GM11168 (cell line): ENCODE results near the gene HS6ST3.
"Not testable (repeated sequence)": the region's sequence is repeated elsewhere in the genome, so short reads cannot be mapped to it uniquely, and the experiment has no call there.

Experiments used
- in situ Hi-C: fragments of 300-500 bp; cut with MboI; formaldehyde crosslinking; loops from one replicate; pipeline ENCODE4 v1.12.0; 2022; ENCODE audit warnings: low sequenced_read_pairs; ENCODE audit not compliant: unreplicated experiment

Gene HS6ST3

GRCh38 chr13:96768524-96768923 lies 678.6 kb downstream of the HS6ST3 start:
- in situ Hi-C loops, result no loop called here

DNA sequence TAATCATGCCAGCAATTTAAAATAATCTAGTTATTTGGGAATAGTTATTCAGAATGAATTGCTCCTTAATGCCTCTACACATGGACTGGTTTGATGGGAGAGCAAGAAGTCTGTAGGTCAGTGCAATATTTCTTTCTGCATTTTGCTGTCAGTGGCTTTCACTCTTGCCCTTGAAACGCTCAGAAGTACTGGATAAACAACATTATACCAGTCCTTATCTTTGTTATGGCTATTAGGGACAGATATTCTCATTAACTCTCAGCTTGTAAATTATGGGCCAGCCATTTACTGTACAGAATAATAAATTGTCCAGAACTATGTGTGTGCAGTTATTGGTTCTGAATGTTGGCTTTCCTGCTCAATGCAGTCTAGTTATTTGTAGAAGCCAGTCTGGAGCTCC lies 680.0 kb downstream of the HS6ST3 start:
- in situ Hi-C loops, result no loop called here

DNA sequence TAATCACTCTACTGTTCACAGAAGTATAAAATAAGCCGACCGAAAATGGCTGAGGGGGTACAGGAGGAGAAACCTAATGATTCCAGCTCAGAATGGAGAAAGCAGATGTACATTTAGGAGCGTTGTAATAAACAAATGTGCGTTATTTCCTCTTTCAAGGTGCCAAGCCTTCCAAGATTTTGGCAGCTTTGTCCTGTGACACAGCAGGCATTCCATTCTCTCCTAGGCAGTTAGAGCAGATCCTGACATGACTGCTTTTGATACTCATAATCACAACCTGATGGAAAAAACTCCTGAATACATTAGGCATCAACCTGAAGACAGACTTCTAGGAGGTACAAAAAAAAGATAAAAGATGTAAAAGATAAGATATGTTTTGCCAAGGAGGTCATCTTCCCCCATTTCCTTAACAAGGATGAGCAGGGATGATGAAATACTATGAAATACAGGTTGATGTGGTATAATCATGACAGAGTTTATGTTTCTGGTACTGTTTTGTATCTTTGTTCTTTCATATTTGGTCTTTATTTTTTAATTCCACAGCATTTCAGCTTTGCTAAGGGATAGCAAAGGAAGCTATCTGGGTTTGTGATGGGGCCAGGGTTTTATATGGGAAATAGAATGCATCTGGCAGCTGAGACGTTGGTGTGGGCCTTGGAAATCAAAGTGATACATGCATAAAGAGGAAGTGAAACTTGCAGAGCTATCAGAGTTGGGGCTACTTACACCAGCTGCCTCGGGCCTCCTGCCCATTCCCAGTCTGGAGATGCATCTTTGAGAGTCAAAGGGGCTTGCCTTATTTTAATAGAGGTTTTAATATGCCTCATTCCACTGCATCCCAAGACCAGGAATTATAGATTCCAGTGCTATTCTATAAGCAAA lies 681.8 kb downstream of the HS6ST3 start:
- in situ Hi-C loops, result no loop called here

DNA sequence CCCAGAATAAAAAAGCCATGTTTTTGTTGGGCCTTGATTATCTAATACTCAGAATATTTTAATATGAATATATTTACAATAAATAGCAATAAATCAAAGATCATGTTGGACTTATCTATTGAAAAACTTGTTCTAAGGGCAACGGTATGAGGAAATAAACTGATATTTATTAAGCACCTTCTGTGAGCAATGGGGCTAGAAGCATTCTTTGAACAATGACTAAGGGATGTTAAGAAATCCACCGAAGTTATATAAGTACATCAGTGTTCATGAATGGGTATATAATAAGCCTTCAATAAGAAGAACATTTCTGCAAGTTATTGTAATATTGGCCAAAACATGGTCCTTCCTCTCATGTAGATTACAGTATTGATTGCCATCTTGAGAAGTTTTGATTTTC lies 682.5 kb downstream of the HS6ST3 start:
- in situ Hi-C loops, result no loop called here

GRCh38 chr13:96778302-96778701 lies 688.4 kb downstream of the HS6ST3 start:
- in situ Hi-C loops, result not testable (repeated sequence)

DNA sequence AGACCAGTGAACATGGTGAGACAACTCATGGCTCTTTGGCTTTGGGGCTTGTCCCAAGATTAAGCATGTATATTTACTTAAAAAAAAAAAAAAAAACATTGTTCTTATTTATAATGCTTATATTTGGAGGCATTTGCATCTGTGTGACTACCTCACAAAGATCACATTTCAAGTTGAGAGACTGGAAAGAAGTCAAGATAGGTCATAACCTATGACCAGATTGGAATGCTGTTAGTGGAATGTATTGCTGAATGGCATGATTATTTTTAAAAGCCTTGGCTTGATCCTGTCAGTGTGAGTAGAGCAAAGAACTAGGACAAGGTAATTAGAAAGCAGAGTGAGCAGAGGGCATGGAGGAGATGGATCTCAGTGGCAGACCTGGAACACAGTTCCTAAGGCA lies 689.8 kb downstream of the HS6ST3 start:
- in situ Hi-C loops, result no loop called here

DNA sequence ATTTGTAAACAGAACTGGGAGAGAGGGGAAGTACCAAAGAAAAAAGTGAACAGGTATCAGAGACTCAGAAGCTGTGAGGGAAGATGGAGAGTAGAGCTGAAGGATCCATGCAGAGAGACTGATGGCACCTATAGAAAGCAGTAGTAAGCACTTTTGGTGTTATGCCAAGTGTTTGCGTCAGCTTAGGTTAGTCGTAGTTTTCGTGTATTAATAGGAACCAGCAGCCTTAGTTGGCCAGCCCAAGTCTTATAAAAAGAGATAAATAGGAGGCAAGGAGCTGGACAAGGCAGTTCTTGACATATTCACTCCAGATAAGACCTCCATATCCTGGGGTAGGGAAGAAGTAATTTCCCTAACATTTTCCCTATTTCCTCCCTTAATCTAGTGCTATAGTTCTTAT lies 690.2 kb downstream of the HS6ST3 start:
- in situ Hi-C loops, result no loop called here

DNA sequence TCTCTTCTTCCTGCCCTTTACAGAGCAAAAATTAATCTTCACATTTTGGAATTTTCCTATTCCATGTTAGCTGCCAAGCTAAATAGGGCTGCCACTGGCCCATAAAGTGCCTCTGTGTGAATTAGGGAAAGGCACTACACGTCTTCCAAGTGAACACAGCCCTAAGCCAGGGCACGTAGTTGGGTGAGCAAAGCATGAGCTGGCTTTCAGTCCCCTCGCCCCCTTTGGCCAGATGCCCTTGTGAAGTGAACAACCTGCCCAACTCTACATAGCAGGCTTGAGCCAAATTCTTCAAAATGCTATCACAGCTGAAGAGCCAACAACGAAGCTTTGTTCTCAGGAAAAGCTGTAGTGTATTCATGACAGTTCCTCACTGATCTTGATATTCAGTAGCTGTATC lies 691.2 kb downstream of the HS6ST3 start:
- in situ Hi-C loops, result no loop called here

GRCh38 chr13:96782186-96782585 lies 692.3 kb downstream of the HS6ST3 start:
- in situ Hi-C loops, result no loop called here

- in situ Hi-C loops, result no loop called here
Measured at GRCh38 chr13:96783057-96783456, 693.1 kb downstream of the HS6ST3 start.

GRCh38 chr13:96783511-96783910 lies 693.6 kb downstream of the HS6ST3 start:
- in situ Hi-C loops, result no loop called here

GRCh38 chr13:96785986-96786385 lies 696.1 kb downstream of the HS6ST3 start:
- in situ Hi-C loops, result no loop called here

DNA sequence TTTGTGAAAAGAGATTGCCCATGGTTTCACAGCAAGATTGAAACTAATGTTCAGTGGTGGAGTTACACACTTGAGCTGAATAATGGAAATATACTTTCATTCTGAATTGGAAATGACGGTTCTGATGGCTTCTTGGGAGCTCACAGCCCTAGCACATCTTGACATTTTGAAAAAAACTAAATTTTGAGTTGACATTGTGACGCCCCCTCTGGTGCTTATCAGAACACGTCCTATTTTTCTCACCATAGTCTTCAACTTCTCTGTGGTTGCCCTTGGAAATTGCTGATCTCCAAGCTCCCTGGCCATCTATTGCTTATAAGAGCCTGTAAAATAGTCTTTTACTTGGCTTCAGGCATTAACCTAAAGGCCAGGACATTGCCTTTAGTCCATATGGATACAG lies 702.3 kb downstream of the HS6ST3 start:
- in situ Hi-C loops, result no loop called here

GRCh38 chr13:96792736-96793403 lies 703.0 kb downstream of the HS6ST3 start:
- in situ Hi-C loops, result no loop called here

- in situ Hi-C loops, result no loop called here
Measured at GRCh38 chr13:96793404-96793755, 703.5 kb downstream of the HS6ST3 start.

- in situ Hi-C loops, result no loop called here
Measured at GRCh38 chr13:96794669-96795068, 704.8 kb downstream of the HS6ST3 start.

- in situ Hi-C loops, result no loop called here
Measured at GRCh38 chr13:96795670-96796069, 705.8 kb downstream of the HS6ST3 start.

- in situ Hi-C loops, result no loop called here
Measured at GRCh38 chr13:96796091-96796633, 706.3 kb downstream of the HS6ST3 start.

GRCh38 chr13:96797136-96797535 lies 707.2 kb downstream of the HS6ST3 start:
- in situ Hi-C loops, result no loop called here

DNA sequence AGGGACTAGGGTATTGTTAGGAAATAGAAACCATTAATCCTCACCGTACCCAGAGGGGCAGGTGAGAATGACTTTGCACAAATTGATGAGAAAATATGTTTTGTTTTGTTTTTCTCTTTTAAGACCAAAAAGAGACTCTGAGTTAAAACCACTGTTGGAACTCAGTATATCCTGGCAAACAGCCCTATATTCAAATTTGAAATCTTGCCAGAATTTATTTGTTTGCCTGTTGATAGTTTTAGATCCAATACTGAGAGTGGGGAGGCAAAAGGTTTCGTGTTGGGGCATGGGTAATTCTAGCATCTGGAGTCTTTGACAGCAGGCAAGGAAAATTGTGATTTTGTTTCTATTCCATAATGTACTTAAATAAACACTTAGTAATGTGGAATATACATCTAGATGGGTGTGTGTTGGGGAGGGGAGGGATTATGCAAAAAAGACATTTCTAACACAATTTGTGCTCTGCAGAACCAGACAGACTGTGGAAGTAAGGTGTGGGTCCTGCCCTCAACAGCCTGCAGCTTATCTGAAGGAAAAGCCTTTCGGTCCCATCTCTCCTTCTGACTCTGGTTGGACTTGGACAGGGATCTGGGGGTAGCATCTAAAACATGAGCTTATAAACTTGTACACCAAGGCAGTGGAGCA lies 713.7 kb downstream of the HS6ST3 start:
- in situ Hi-C loops, result no loop called here

DNA sequence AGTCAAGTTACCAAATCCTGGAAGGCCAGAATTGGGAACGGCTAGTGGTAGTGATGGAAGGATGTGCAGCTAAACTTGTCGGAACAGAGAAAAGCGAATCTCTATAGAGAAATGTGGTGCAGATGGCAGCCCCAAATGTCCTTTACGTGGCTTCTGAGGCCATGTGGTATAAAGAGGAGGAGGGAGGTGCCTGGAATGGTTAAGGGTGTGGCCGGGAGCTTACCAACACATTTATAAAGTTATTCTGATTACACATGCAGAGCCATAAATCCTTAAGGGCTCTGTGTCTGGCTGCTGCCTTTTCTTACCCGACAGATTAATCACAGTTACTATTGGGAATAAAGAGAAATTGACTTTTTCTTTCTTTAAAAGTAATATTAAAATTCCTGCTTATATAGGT lies 714.3 kb downstream of the HS6ST3 start:
- in situ Hi-C loops, result no loop called here
